ENCODE measurements around the gene CR1L.

DNA sequence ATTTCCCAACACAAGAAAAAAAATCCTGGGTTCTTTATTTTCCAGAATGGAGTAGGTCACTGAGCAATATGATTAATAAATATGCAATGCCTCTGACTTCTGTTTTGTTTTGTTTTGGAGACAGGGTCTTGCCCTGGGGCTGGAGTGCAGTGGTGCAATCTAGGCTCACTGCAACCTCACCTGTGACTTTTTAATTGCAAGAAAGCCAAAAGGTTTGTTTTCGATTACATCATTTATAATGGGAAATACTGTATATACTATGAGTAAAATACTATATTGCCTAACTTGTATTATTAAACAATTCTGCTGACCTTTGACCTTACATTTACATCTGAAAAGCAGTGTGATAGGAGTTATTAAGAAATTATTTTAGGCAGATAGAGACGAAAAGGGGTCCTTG, 95.3 kb downstream of the CR1L start:
- TF ChIP-seq TAF1 (IDR thresholded peaks at IDR 0.05; ENCODE audit: borderline replicate concordance, insufficient read depth, low read length), result no peak
- TF ChIP-seq POLR2AphosphoS5 (IDR thresholded peaks at IDR 0.05; ENCODE audit: low read depth, low read length), result no peak
- no peak for TF ChIP-seq SIN3A (IDR thresholded peaks at IDR 0.05; ENCODE audit: borderline replicate concordance, insufficient read depth, low read length)
- TF ChIP-seq, protein P1, sequence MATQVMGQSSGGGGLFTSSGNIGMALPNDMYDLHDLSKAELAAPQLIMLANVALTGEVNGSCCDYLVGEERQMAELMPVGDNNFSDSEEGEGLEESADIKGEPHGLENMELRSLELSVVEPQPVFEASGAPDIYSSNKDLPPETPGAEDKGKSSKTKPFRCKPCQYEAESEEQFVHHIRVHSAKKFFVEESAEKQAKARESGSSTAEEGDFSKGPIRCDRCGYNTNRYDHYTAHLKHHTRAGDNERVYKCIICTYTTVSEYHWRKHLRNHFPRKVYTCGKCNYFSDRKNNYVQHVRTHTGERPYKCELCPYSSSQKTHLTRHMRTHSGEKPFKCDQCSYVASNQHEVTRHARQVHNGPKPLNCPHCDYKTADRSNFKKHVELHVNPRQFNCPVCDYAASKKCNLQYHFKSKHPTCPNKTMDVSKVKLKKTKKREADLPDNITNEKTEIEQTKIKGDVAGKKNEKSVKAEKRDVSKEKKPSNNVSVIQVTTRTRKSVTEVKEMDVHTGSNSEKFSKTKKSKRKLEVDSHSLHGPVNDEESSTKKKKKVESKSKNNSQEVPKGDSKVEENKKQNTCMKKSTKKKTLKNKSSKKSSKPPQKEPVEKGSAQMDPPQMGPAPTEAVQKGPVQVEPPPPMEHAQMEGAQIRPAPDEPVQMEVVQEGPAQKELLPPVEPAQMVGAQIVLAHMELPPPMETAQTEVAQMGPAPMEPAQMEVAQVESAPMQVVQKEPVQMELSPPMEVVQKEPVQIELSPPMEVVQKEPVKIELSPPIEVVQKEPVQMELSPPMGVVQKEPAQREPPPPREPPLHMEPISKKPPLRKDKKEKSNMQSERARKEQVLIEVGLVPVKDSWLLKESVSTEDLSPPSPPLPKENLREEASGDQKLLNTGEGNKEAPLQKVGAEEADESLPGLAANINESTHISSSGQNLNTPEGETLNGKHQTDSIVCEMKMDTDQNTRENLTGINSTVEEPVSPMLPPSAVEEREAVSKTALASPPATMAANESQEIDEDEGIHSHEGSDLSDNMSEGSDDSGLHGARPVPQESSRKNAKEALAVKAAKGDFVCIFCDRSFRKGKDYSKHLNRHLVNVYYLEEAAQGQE (IDR thresholded peaks at IDR 0.05; ENCODE audit: insufficient read depth in 1 of 2, low read depth in 2 of 2, low read length in 2 of 2), result no peak
- TF ChIP-seq FOXP2 (optimal IDR thresholded peaks at IDR 0.05; ENCODE audit: borderline replicate concordance, extremely low read depth, extremely low read length, insufficient read depth), result no peak
